Hematopoietic multipotent progenitor cell treated with erythropoietin and hydrocortisone succinate and interleukin-3 and kit ligand, for 15 days (in vitro differentiated cells): Measurements from ENCODE around the gene EVI5L.
"Not testable (repeated sequence)": the region's sequence is repeated elsewhere in the genome, so short reads cannot be mapped to it uniquely, and the experiment has no call there.

Source experiments
- DNase-seq: peaks from one replicate; pipeline ENCODE4 v3.0.0-alpha.2; 2015; ENCODE audit warnings: low spot score

EVI5L gene

GRCh38 chr19:7829561-7830271 is at the start of gene EVI5L:
Gene EVI5L, plus strand, starts transcription at chr19:7830218. Its CDS starts 16,325 bp downstream, at chr19:7846543.
- peak; percentile 97 for DNase-seq

GRCh38 chr19:7781157-7781556 is 48.9 kb upstream of the EVI5L start:
- no peak for DNase-seq

GRCh38 chr19:7783991-7784423 is 46.0 kb upstream of the EVI5L start:
- no peak for DNase-seq

GRCh38 chr19:7784856-7785255 is 45.2 kb upstream of the EVI5L start:
- no peak for DNase-seq

GRCh38 chr19:7787141-7787540 is 42.9 kb upstream of the EVI5L start:
- DNase-seq: no peak

- DNase-seq: no peak
These were observed 42.3 kb upstream of the EVI5L start for GRCh38 chr19:7787602-7788177.

GRCh38 chr19:7788178-7788932 is 41.7 kb upstream of the EVI5L start:
- no peak for DNase-seq

GRCh38 chr19:7788933-7789323 is 41.1 kb upstream of the EVI5L start:
- DNase-seq: no peak

GRCh38 chr19:7789447-7789846 is 40.6 kb upstream of the EVI5L start:
- no peak for DNase-seq

GRCh38 chr19:7790416-7790815 is 39.6 kb upstream of the EVI5L start:
- DNase-seq: no peak

- DNase-seq: no peak
These were observed 37.7 kb upstream of the EVI5L start for GRCh38 chr19:7792281-7792680.

GRCh38 chr19:7792701-7793100 is 37.3 kb upstream of the EVI5L start:
- DNase-seq: not testable (repeated sequence)

GRCh38 chr19:7793493-7793892 is 36.5 kb upstream of the EVI5L start:
- DNase-seq: no peak

GRCh38 chr19:7795555-7796161 is 34.4 kb upstream of the EVI5L start:
- DNase-seq: no peak

GRCh38 chr19:7799640-7800355 is 30.2 kb upstream of the EVI5L start:
- peak; percentile 53 for DNase-seq

- no peak for DNase-seq
These were observed 28.9 kb upstream of the EVI5L start for GRCh38 chr19:7801020-7801570.

- DNase-seq: no peak
These were observed 23.8 kb upstream of the EVI5L start for GRCh38 chr19:7806234-7806633.

GRCh38 chr19:7806876-7807275 is 23.1 kb upstream of the EVI5L start:
- DNase-seq: no peak

- DNase-seq: no peak
These were observed 21.9 kb upstream of the EVI5L start for GRCh38 chr19:7808108-7808507.

- no peak for DNase-seq
These were observed 18.0 kb upstream of the EVI5L start for GRCh38 chr19:7811989-7812388.

GRCh38 chr19:7815325-7815724 is 14.7 kb upstream of the EVI5L start:
- no peak for DNase-seq

- not testable (repeated sequence) for DNase-seq
These were observed 14.0 kb upstream of the EVI5L start for GRCh38 chr19:7816040-7816439.
